Thoracic aorta (tissue), 2 donors: ENCODE data around the gene CRISPLD2. TPM values are rescaled to one million over a fixed set of nuclear protein-coding genes. Genes with fewer than 3 reads are reported as not detected.

Experiments used
- ATAC-seq: fragments of 150-250 bp; one replicate; pipeline ENCODE4 v1.8.0; 2017; ENCODE audit warnings: low read depth; ENCODE audit not compliant: insufficient number of reproducible peaks, low FRiP score
- DNase-seq: peaks from one replicate; pipeline ENCODE4 v3.0.0-alpha.2; 2020; ENCODE audit warnings: low spot score
- H3K27ac ChIP-seq, 2 donors: fragments of 200-600 bp; sonication (generic); 1 replicate in 1 of 2; 2 replicates in 1 of 2; pipeline ENCODE4 v1.5.1; 2016; ENCODE audit warnings: mild to moderate bottlenecking in 2 of 2, moderate library complexity in 2 of 2
- H3K27me3 ChIP-seq: fragments of 200-600 bp; sonication (generic); replicated peaks from 2 replicates; pipeline ENCODE4 v1.6.0; 2016; ENCODE audit warnings: mild to moderate bottlenecking; ENCODE audit not compliant: insufficient read depth
- H3K36me3 ChIP-seq: fragments of 200-600 bp; sonication (generic); one replicate; pipeline ENCODE4 v1.5.1; 2016
- H3K4me1 ChIP-seq, 2 donors: fragments of 200-600 bp; sonication (generic); 1 replicate in 1 of 2; 2 replicates in 1 of 2; pipeline versions ENCODE4 v1.5.1 to v1.6.0; 2016; ENCODE audit warnings: low read depth in 2 of 2, mild to moderate bottlenecking in 1 of 2; ENCODE audit not compliant: control insufficient read depth in 1 of 2
- H3K4me3 ChIP-seq: fragments of 200-600 bp; sonication (generic); 2 replicates; pipeline ENCODE4 v1.5.1; 2016; ENCODE audit warnings: mild to moderate bottlenecking
- H3K9me3 ChIP-seq: fragments of 200-600 bp; sonication (generic); 2 replicates; pipeline ENCODE4 v1.5.1; 2016
- total RNA-seq, 2 donors: library from RNA; depleted of rRNA; stranded (reverse); fragments of >200 nt; gene quantifications; one replicate each; pipeline versions ENCODE4 v1.1.0 to v1.2.3, GENCODE V29; 2016
- TF ChIP-seq, protein P1 (sequence below): fragments of 200-600 bp; sonication (generic); IDR thresholded peaks from one replicate; pipeline ENCODE4 v1.5.1; 2019; ENCODE audit warnings: antibody characterized with exemption

The CRISPLD2 gene
- total RNA-seq, 2 donors from 2014 or later = 116 to 390 TPM

DNA sequence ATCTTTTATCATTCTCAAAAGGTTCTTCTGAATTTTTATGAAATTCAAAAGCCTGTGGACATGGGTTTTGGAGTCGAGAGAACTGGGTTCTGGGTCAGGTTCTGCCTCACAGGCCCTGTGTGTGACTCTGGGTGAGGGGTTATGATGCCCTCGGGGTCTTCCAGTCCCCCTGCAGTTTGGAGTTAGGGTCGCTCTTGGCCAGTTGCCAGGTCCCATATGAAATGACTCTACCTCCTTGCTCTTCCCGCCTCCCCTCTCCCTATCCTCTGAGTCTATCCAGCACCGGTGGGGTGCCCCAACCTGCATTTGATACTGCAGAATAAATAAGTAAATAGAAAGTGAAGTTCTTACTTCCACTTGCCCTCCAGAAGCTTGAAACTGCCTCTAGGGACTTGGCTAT, 137.4 kb downstream of the CRISPLD2 start:
- Histone ChIP-seq H3K36me3 (no peaks in the 10 kb centered on the region), H3K4me3 (no peak overlapping the region), H3K9me3 (no peaks in the 10 kb centered on the region), H3K4me1 (peaks cover 0 to 13% of the 10 kb centered on the region in 2 donors), H3K27me3 (no peaks in the 10 kb centered on the region), H3K27ac (no peak overlapping the region)
- no peak for ATAC-seq
- TF ChIP-seq, protein P1, sequence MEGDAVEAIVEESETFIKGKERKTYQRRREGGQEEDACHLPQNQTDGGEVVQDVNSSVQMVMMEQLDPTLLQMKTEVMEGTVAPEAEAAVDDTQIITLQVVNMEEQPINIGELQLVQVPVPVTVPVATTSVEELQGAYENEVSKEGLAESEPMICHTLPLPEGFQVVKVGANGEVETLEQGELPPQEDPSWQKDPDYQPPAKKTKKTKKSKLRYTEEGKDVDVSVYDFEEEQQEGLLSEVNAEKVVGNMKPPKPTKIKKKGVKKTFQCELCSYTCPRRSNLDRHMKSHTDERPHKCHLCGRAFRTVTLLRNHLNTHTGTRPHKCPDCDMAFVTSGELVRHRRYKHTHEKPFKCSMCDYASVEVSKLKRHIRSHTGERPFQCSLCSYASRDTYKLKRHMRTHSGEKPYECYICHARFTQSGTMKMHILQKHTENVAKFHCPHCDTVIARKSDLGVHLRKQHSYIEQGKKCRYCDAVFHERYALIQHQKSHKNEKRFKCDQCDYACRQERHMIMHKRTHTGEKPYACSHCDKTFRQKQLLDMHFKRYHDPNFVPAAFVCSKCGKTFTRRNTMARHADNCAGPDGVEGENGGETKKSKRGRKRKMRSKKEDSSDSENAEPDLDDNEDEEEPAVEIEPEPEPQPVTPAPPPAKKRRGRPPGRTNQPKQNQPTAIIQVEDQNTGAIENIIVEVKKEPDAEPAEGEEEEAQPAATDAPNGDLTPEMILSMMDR = no peak
- no peak for DNase-seq

DNA sequence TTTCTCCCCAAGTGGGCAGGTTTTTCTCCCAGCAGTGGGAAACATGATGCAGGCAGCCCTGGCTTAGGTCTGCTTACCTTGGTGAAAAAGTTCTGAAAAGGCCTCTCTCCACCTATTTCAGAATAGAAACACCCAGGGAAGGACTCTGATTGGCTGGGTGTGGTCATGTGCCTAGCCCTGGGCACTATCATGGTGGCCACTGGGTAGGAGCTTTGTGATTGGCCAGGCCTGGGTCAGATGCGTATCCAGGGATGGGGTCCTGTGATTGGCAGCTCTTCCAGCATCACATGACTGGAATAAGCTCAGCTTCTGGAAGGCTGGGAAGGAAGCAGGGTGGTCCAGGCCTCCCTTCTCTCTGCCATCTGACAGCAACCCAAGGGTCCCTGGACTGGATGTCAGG, 138.0 kb downstream of the CRISPLD2 start:
- DNase-seq = no peak
- H3K36me3 ChIP-seq = no peaks in the 10 kb centered on the region
- H3K4me3 ChIP-seq = no peak overlapping the region
- no peaks in the 10 kb centered on the region for H3K27me3 ChIP-seq
- no peak for ATAC-seq
- TF ChIP-seq, protein P1 = no peak
- peaks cover 0 to 7% of the 10 kb centered on the region in 2 donors for H3K4me1 ChIP-seq
- no peaks in the 10 kb centered on the region for H3K9me3 ChIP-seq
- H3K27ac ChIP-seq = no peak overlapping the region

Other genes with a start within 250 kb of the CRISPLD2 start
- 10 to 100 TPM; 32.0 to 46.8 TPM for gene COTL1, start 201.9 kb upstream of the CRISPLD2 start, total RNA-seq
- 10 to 100 TPM; 63.9 to 79.7 TPM for gene KLHL36, start 171.5 kb upstream of the CRISPLD2 start, total RNA-seq
- 10 to 100 TPM; 36.7 to 85.2 TPM for gene USP10, start 120.0 kb upstream of the CRISPLD2 start, total RNA-seq
- gene ZDHHC7, start 191.6 kb downstream of the CRISPLD2 start, total RNA-seq = 10 to 100 TPM; 63.7 to 80.8 TPM
- 10 to 100 TPM; 13.4 to 50.1 TPM for gene KIAA0513, start 207.8 kb downstream of the CRISPLD2 start, total RNA-seq